Trophoblast cell (in vitro differentiated cells and primary cell): ENCODE results near the gene DESI1.
"Not testable (repeated sequence)": the region's sequence is repeated elsewhere in the genome, so short reads cannot be mapped to it uniquely, and the experiment has no call there.

Source experiments
- DNase-seq, 2 donors: peaks; one replicate each; pipeline ENCODE4 v3.0.0-alpha.2; 2016
- H2AFZ ChIP-seq: 2 replicates; pipeline ENCODE4 v1.6.1; 2013; ENCODE audit warnings: low read length, moderate library complexity, mild to moderate bottlenecking; ENCODE audit not compliant: insufficient read depth, poor library complexity
- H2AK5ac ChIP-seq: 2 replicates; pipeline ENCODE4 v1.6.1; 2013; ENCODE audit warnings: mild to moderate bottlenecking, low read length
- H2BK120ac ChIP-seq: 2 replicates; pipeline ENCODE4 v1.6.1; 2013; ENCODE audit warnings: low read length, mild to moderate bottlenecking, moderate library complexity; ENCODE audit not compliant: insufficient read depth, poor library complexity
- H2BK12ac ChIP-seq: 2 replicates; pipeline ENCODE4 v1.6.1; 2013; ENCODE audit warnings: mild to moderate bottlenecking, low read length, moderate library complexity
- H2BK5ac ChIP-seq: 2 replicates; pipeline ENCODE4 v1.6.1; 2013; ENCODE audit warnings: low read length, low read depth, moderate library complexity, mild to moderate bottlenecking; ENCODE audit not compliant: poor library complexity
- H3K14ac ChIP-seq: 2 replicates; pipeline ENCODE4 v1.6.1; 2013; ENCODE audit warnings: mild to moderate bottlenecking, low read length
- H3K18ac ChIP-seq: 2 replicates; pipeline ENCODE4 v1.6.1; 2013; ENCODE audit warnings: mild to moderate bottlenecking, low read length
- H3K23ac ChIP-seq: 2 replicates; pipeline ENCODE4 v1.6.1; 2013; ENCODE audit warnings: low read length
- H3K27ac ChIP-seq: 2 replicates; pipeline ENCODE4 v1.5.1; 2013; ENCODE audit warnings: low read depth, mild to moderate bottlenecking, inconsistent platforms, low read length, moderate library complexity
- H3K27me3 ChIP-seq: 2 replicates; pipeline ENCODE4 v1.6.1; 2013; ENCODE audit warnings: inconsistent platforms, mild to moderate bottlenecking, low read length, moderate library complexity; ENCODE audit not compliant: insufficient read depth
- H3K36me3 ChIP-seq, 2 experiments: 1 replicate in 1 of 2; 2 replicates in 1 of 2; pipeline ENCODE4 v1.6.1; 2013; ENCODE audit warnings: low read length in 2 of 2, mild to moderate bottlenecking in 2 of 2, moderate library complexity in 1 of 2; ENCODE audit not compliant: insufficient read depth in 2 of 2, control insufficient read depth in 1 of 2
- H3K4ac ChIP-seq: 2 replicates; pipeline ENCODE4 v1.6.1; 2013; ENCODE audit warnings: low read depth, mild to moderate bottlenecking, low read length, moderate library complexity
- H3K4me1 ChIP-seq, 2 experiments: 1 replicate in 1 of 2; 2 replicates in 1 of 2; pipeline ENCODE4 v1.6.1; 2013; ENCODE audit warnings: low read length in 2 of 2, mild to moderate bottlenecking in 2 of 2, moderate library complexity in 1 of 2; ENCODE audit not compliant: insufficient read depth in 2 of 2, control insufficient read depth in 1 of 2
- H3K4me2 ChIP-seq: 2 replicates; pipeline ENCODE4 v1.6.1; 2013; ENCODE audit warnings: inconsistent platforms, mild to moderate bottlenecking, low read length, moderate library complexity
- H3K4me3 ChIP-seq: 2 replicates; pipeline ENCODE4 v1.5.1; 2013; ENCODE audit warnings: mild to moderate bottlenecking, low read depth, low read length, inconsistent platforms
- H3K79me1 ChIP-seq: one replicate; pipeline ENCODE4 v1.6.1; 2013; ENCODE audit warnings: low read length
- H3K79me2 ChIP-seq: 2 replicates; pipeline ENCODE4 v1.6.1; 2013; ENCODE audit warnings: low read length, mild to moderate bottlenecking; ENCODE audit not compliant: control insufficient read depth, insufficient read depth, poor library complexity
- H3K9ac ChIP-seq: 2 replicates; pipeline ENCODE4 v1.6.1; 2013; ENCODE audit warnings: mild to moderate bottlenecking, low read length
- H3K9me3 ChIP-seq: 2 replicates; pipeline ENCODE4 v1.6.1; 2013; ENCODE audit warnings: low read depth, mild to moderate bottlenecking, control low read depth, inconsistent platforms, low read length; ENCODE audit not compliant: insufficient read depth
- H4K12ac ChIP-seq: 2 replicates; pipeline ENCODE4 v1.6.1; 2013; ENCODE audit warnings: low read depth, mild to moderate bottlenecking, low read length, moderate library complexity
- H4K8ac ChIP-seq: 2 replicates; pipeline ENCODE4 v1.6.1; 2013; ENCODE audit warnings: low read depth, mild to moderate bottlenecking, low read length, moderate library complexity
- H4K91ac ChIP-seq: one replicate; pipeline ENCODE4 v1.6.1; 2013; ENCODE audit warnings: low read depth, mild to moderate bottlenecking, low read length, moderate library complexity
- WGBS: extraction: QIAGEN DNeasy Blood & Tissue Kit; methylation state at CpG from one replicate; pipeline ENCODE4 v1.1.7; 2013; ENCODE audit warnings: missing lambda C conversion rate; ENCODE audit not compliant: insufficient read length, insufficient coverage; ENCODE audit errors: extremely low coverage; 5-methylcytosine and 5-hydroxymethylcytosine counted together

Gene DESI1

DNA sequence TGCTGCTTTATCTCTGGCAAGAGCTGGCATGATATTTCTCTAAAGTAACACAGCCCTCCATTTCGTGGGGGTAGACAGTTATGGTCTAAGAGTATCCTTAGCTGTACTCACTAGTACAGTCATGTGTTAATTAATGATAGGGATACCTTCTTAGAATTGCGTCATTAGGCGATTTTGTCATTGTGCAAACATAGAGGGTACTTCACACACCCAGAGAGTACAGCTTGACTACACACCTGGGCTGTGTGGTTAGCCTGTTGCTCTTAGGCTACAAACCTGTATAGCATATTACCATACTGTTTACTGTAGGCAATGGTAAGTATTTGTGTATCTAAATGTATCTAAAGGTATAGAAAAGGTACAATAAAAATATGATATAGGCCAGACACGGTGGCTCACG is 17.3 kb upstream of the DESI1 start:
- Histone ChIP-seq H3K4ac (no peak overlapping the region), H3K9me3 (no peaks in the 10 kb centered on the region), H3K27ac (no peak overlapping the region), H3K14ac (no peak overlapping the region), H2AFZ (no peak overlapping the region), H3K79me1 (no peaks in the 10 kb centered on the region), H3K79me2 (no peaks in the 10 kb centered on the region), H2BK5ac (no peak overlapping the region), H4K91ac (no peak overlapping the region), H2BK12ac (no peak overlapping the region), H2AK5ac (no peak overlapping the region), H3K23ac (no peak overlapping the region), H4K8ac (no peak overlapping the region), H3K4me1 (no peaks in the 10 kb centered on the region), H3K18ac (no peak overlapping the region), H4K12ac (no peak overlapping the region), H3K36me3 (peaks cover 39 to 60% of the 10 kb centered on the region in 2 experiments), H2BK120ac (no peak overlapping the region), H3K27me3 (no peaks in the 10 kb centered on the region), H3K4me3 (no peak overlapping the region), H3K9ac (no peak overlapping the region), H3K4me2 (no peak overlapping the region)
- no CpG with 5 or more reads among the region's 5 CpGs for WGBS
- no peak for DNase-seq

DNA sequence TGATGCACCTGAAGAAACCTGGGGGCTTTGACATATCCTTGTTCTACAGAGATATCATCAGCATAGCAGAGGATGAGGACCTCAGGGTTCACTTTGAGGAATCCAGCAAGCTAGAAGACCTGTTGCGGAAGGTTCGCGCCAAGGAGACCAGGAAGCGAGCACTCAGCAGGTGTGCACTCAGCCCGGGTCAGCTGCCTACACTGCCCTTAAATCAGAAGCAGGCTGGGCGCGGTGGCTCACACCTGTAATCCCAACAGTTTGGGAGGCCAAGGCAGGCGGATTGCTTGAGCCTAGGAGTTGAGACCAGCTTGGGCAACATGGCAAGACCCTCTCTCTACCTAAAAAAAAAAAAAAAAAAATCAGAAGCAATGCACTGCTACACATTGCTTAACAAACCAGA is 16.8 kb upstream of the DESI1 start:
- not testable (repeated sequence) for H3K79me2 ChIP-seq, H3K27ac ChIP-seq, DNase-seq, H3K27me3 ChIP-seq, H4K12ac ChIP-seq, H2BK12ac ChIP-seq, H3K9ac ChIP-seq, H3K14ac ChIP-seq, H4K8ac ChIP-seq, H3K4me2 ChIP-seq, H4K91ac ChIP-seq, H2AK5ac ChIP-seq, H3K23ac ChIP-seq, H2BK120ac ChIP-seq, H3K9me3 ChIP-seq, H2AFZ ChIP-seq, H3K79me1 ChIP-seq, H3K4me1 ChIP-seq, H3K4me3 ChIP-seq, H2BK5ac ChIP-seq, H3K4ac ChIP-seq, H3K18ac ChIP-seq
- WGBS: no CpG with 5 or more reads among the region's 8 CpGs
- H3K36me3 ChIP-seq: peaks cover 39 to 55% of the 10 kb centered on the region in 2 experiments

DNA sequence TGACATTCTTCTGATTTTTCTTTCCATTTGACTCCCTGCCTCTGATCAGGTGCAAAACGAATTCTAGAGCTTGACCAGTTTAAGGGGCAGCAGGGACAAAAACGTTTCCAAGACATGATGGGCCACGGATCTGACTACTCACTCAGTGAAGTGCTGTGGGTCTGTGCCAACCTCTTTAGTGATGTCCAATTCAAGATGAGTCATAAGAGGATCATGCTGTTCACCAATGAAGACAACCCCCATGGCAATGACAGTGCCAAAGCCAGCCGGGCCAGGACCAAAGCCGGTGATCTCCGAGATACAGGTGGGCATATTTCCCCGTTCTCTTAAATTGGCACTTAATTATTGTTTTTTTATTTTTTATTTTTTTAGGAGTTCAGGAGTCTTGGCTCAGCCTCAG is 15.6 kb upstream of the DESI1 start:
- H3K23ac ChIP-seq: no peak overlapping the region
- no peak overlapping the region for H3K4ac ChIP-seq
- no peak overlapping the region for H2BK120ac ChIP-seq
- no peak overlapping the region for H3K14ac ChIP-seq
- H4K91ac ChIP-seq: no peak overlapping the region
- H4K8ac ChIP-seq: no peak overlapping the region
- no peaks in the 10 kb centered on the region for H3K27me3 ChIP-seq
- H3K18ac ChIP-seq: no peak overlapping the region
- H3K9me3 ChIP-seq: no peaks in the 10 kb centered on the region
- no CpG with 5 or more reads among the region's 7 CpGs for WGBS
- H2AFZ ChIP-seq: no peak overlapping the region
- DNase-seq: no peak
- H4K12ac ChIP-seq: no peak overlapping the region
- no peak overlapping the region for H3K9ac ChIP-seq
- no peaks in the 10 kb centered on the region for H3K4me1 ChIP-seq
- H2BK12ac ChIP-seq: no peak overlapping the region
- H3K79me2 ChIP-seq: no peaks in the 10 kb centered on the region
- H2AK5ac ChIP-seq: no peak overlapping the region
- H3K4me2 ChIP-seq: no peak overlapping the region
- no peak overlapping the region for H3K4me3 ChIP-seq
- no peaks in the 10 kb centered on the region for H3K79me1 ChIP-seq
- H2BK5ac ChIP-seq: no peak overlapping the region
- H3K27ac ChIP-seq: no peak overlapping the region
- peaks cover 46 to 57% of the 10 kb centered on the region in 2 experiments for H3K36me3 ChIP-seq

DNA sequence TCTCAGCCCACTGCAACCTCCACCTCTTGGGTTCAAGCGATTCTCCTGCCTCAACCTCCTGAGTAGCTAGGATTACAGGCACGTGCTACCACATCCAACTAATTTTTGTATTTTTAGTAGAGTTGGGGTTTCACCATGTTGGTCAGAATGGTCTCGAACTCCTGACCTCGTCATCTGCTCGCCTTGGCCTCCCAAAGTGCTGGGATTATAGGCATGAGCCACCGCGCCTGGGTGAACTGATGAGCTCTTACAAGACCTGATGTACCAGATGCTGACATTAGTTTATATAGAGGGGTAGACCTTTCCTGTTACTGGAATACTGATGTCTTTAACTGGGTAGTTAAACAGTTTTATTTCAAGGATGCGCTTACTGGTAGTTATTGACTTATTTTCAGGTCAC is 13.8 kb upstream of the DESI1 start:
- not testable (repeated sequence) for H2AK5ac ChIP-seq, H3K18ac ChIP-seq, H3K79me1 ChIP-seq, H2BK120ac ChIP-seq, H3K4ac ChIP-seq, DNase-seq, H3K79me2 ChIP-seq, H3K9me3 ChIP-seq, H2BK5ac ChIP-seq, H3K23ac ChIP-seq, H3K4me1 ChIP-seq, H3K4me2 ChIP-seq, H3K27me3 ChIP-seq, H2BK12ac ChIP-seq, H3K14ac ChIP-seq, H2AFZ ChIP-seq, H4K8ac ChIP-seq, H3K4me3 ChIP-seq, H4K91ac ChIP-seq, H4K12ac ChIP-seq, H3K9ac ChIP-seq, H3K27ac ChIP-seq
- H3K36me3 ChIP-seq: peaks cover 56 to 64% of the 10 kb centered on the region in 2 experiments
- no CpG with 5 or more reads among the region's 8 CpGs for WGBS
